CD14-positive monocyte (primary cell): ENCODE data around the gene ADGRG6. TPM values are rescaled to one million over a fixed set of nuclear protein-coding genes. Genes with fewer than 3 reads are reported as not detected.

ENCODE experiments used
- DNase-seq, 3 donors: peaks; one replicate each; pipeline ENCODE4 v3.0.0-alpha.2; 2011 to 2022
- H2AFZ ChIP-seq: 2 replicates; pipeline ENCODE4 v1.6.0; 2012; ENCODE audit warnings: mild to moderate bottlenecking, low read depth, low read length, inconsistent platforms; ENCODE audit not compliant: insufficient read depth, poor library complexity, severe bottlenecking
- H3K27ac ChIP-seq, 2 donors: 1 replicate in 1 of 2; 2 replicates in 1 of 2; pipeline ENCODE4 v1.5.1; 2012 to 2013; ENCODE audit warnings: low read length in 2 of 2, control low read depth in 1 of 2, inconsistent platforms in 1 of 2, low read depth in 1 of 2, mild to moderate bottlenecking in 1 of 2
- H3K27me3 ChIP-seq, 2 donors: one replicate each; pipeline versions ENCODE4 v1.6.0 to v1.6.1; 2011 to 2013; ENCODE audit warnings: low read length in 2 of 2; ENCODE audit not compliant: control insufficient read depth in 2 of 2, insufficient read depth in 2 of 2
- H3K36me3 ChIP-seq, 2 donors: replicated peaks in 1 of 2; 1 replicate in 1 of 2; 2 replicates in 1 of 2; pipeline versions ENCODE4 v1.5.1 to v1.6.1; 2012 to 2013; ENCODE audit warnings: low read length in 2 of 2, control low read depth in 1 of 2, inconsistent platforms in 1 of 2, mild to moderate bottlenecking in 1 of 2; ENCODE audit not compliant: insufficient read depth in 2 of 2, control insufficient read depth in 1 of 2
- H3K4me1 ChIP-seq, 2 donors: 1 replicate in 1 of 2; 2 replicates in 1 of 2; pipeline versions ENCODE4 v1.5.1 to v1.6.1; 2012 to 2013; ENCODE audit warnings: low read length in 2 of 2, control low read depth in 1 of 2, inconsistent platforms in 1 of 2, mild to moderate bottlenecking in 1 of 2, moderate library complexity in 1 of 2; ENCODE audit not compliant: insufficient read depth in 2 of 2, control insufficient read depth in 1 of 2
- H3K4me2 ChIP-seq: replicated peaks from 2 replicates; pipeline ENCODE3; 2012; ENCODE audit warnings: low read length, moderate library complexity, mild to moderate bottlenecking; ENCODE audit not compliant: poor library complexity, severe bottlenecking; ENCODE audit errors: extremely low read depth
- H3K4me3 ChIP-seq, 3 experiments: fragments of 200-600 bp in 1 of 3; sonication (generic) in 1 of 3; replicated peaks in 1 of 3; 1 replicate in 2 of 3; 2 replicates in 1 of 3; pipeline ENCODE4 v1.5.1; 2011 to 2013; ENCODE audit warnings: low read length in 3 of 3, mild to moderate bottlenecking in 3 of 3, control low read depth in 2 of 3, low read depth in 2 of 3, inconsistent platforms in 1 of 3, moderate library complexity in 1 of 3
- H3K79me2 ChIP-seq: 2 replicates; pipeline ENCODE4 v1.6.0; 2012; ENCODE audit warnings: mild to moderate bottlenecking, control low read depth, inconsistent platforms, low read length, moderate library complexity; ENCODE audit not compliant: insufficient read depth
- H3K9ac ChIP-seq: 2 replicates; pipeline ENCODE4 v1.6.0; 2017; ENCODE audit warnings: low read length, mild to moderate bottlenecking; ENCODE audit not compliant: insufficient read depth, poor library complexity, severe bottlenecking
- H3K9me3 ChIP-seq, 2 donors: replicated peaks in 1 of 2; 1 replicate in 1 of 2; 2 replicates in 1 of 2; pipeline versions ENCODE4 v1.5.1 to v1.6.1; 2012 to 2013; ENCODE audit warnings: low read length in 2 of 2, control low read depth in 1 of 2; ENCODE audit not compliant: control insufficient read depth in 1 of 2, insufficient read depth in 1 of 2
- H4K20me1 ChIP-seq: 2 replicates; pipeline ENCODE4 v1.6.0; 2012; ENCODE audit warnings: mild to moderate bottlenecking, low read length, control low read depth, moderate library complexity; ENCODE audit not compliant: insufficient read depth
- H3K27ac Mint-ChIP-seq, 7 donors: one replicate each; pipeline ENCODE4 v1.8.0; 2020; ENCODE audit warnings: mild to moderate bottlenecking in 7 of 7, mixed read lengths in 7 of 7, moderate library complexity in 6 of 7, inconsistent platforms in 2 of 7
- H3K27me3 Mint-ChIP-seq, 3 donors: one replicate each; pipeline ENCODE4 v1.8.0; 2021 to 2022; ENCODE audit warnings: low read depth in 3 of 3, mild to moderate bottlenecking in 3 of 3, mixed read lengths in 3 of 3, moderate library complexity in 3 of 3, inconsistent platforms in 1 of 3
- H3K36me3 Mint-ChIP-seq, 2 donors: one replicate each; pipeline ENCODE4 v1.8.0; 2020; ENCODE audit warnings: mixed read lengths in 2 of 2, inconsistent platforms in 1 of 2, mild to moderate bottlenecking in 1 of 2
- H3K4me1 Mint-ChIP-seq: one replicate; pipeline ENCODE4 v1.8.0; 2020; ENCODE audit warnings: mild to moderate bottlenecking, mixed read lengths
- H3K4me3 Mint-ChIP-seq, 2 donors: one replicate each; pipeline ENCODE4 v1.8.0; 2020; ENCODE audit warnings: mild to moderate bottlenecking in 2 of 2, mixed read lengths in 2 of 2, moderate library complexity in 1 of 2
- H3K9me3 Mint-ChIP-seq, 7 donors: one replicate each; pipeline ENCODE4 v1.8.0; 2020 to 2022; ENCODE audit warnings: mixed read lengths in 7 of 7, mild to moderate bottlenecking in 6 of 7, moderate library complexity in 6 of 7, inconsistent platforms in 2 of 7
- CTCF ChIP-seq: fragments of 200-600 bp; IDR thresholded peaks from one replicate; pipeline ENCODE4 v1.8.0; 2022; ENCODE audit warnings: antibody characterized with exemption, mild to moderate bottlenecking
- WGBS: methylation state at CpG from one replicate; pipeline ENCODE4 v1.1.5; 2013; ENCODE audit warnings: missing lambda C conversion rate; ENCODE audit not compliant: insufficient coverage; 5-methylcytosine and 5-hydroxymethylcytosine counted together
- intact Hi-C, 2 donors: fragments of 100-400 bp; cut with micrococcal nuclease; formaldehyde crosslinking; loops; one replicate each; pipeline versions ENCODE4 v1.15.0 to v1.15.1; 2023
- polyA plus RNA-seq, 3 donors: library from polyadenylated mRNA; depleted of rRNA in 1 of 3; unstranded in 2 of 3; stranded (reverse) in 1 of 3; fragments of 300-500 nt in 2 of 3; fragments of >200 nt in 1 of 3; fragmentation: Illumina TruSeq in 2 of 3; gene quantifications; 1 replicate in 2 of 3; 2 replicates in 1 of 3; pipeline ENCODE4 v1.2.3, GENCODE V29; 2012 to 2021

ADGRG6 gene
- polyA plus RNA-seq, 3 donors, result 0.18 to 0.31 TPM; not detected in 1

DNA sequence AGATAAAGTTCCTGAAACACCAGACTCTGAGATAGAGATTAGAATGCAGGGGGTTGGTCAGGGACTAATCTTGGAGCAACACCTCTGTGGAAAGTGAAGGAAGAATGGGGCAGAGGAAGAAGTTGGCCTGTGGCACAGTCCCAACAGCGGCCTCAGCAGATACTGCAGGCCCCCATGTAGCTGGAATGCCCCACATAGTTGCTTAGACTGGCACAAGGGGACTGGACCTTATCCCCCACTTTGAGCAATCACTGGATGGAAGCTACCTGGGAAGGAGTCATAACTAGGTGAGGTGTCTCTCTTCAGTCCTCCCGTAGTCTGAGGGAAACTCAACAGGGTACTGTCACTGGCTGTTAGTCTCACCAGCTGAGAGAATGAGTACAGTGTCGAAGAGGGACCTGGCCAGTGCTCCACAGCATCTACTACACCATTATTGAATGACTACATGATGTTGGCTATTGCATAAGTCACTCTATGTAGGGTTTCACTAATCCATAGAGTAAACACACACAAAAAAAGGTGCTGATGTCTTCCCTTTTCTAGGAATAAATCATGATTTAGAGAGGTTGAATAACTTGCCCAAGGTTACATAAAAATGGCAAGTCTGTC lies 47.5 kb downstream of the ADGRG6 start:
- H3K9me3 Mint-ChIP-seq, result peaks cover 0 to 5% (median 4%) of the 10 kb centered on the region in 7 donors
- DNase-seq, result no peak
- no peak overlapping the region for H3K27ac ChIP-seq
- H3K4me1 ChIP-seq, result no peaks in the 10 kb centered on the region
- intact Hi-C loops, result no loop called here
- H3K79me2 ChIP-seq, result no peaks in the 10 kb centered on the region
- no peaks in the 10 kb centered on the region for H3K9me3 ChIP-seq
- H4K20me1 ChIP-seq, result no peaks in the 10 kb centered on the region
- H3K9ac ChIP-seq, result no peak overlapping the region
- no peak overlapping the region for H3K4me2 ChIP-seq
- H2AFZ ChIP-seq, result no peak overlapping the region
- H3K36me3 Mint-ChIP-seq, result no peaks in the 10 kb centered on the region
- TF ChIP-seq CTCF, result no peak
- H3K4me3 Mint-ChIP-seq, result no peak overlapping the region
- H3K27me3 Mint-ChIP-seq, result peaks cover 0 to 3% (median 0%) of the 10 kb centered on the region in 3 donors
- no peak overlapping the region for H3K27ac Mint-ChIP-seq
- no peaks in the 10 kb centered on the region for H3K36me3 ChIP-seq
- H3K4me3 ChIP-seq, result no peak overlapping the region
- no peaks in the 10 kb centered on the region for H3K27me3 ChIP-seq
- H3K4me1 Mint-ChIP-seq, result no peaks in the 10 kb centered on the region
- no CpG with 5 or more reads among the region's 3 CpGs for WGBS

DNA sequence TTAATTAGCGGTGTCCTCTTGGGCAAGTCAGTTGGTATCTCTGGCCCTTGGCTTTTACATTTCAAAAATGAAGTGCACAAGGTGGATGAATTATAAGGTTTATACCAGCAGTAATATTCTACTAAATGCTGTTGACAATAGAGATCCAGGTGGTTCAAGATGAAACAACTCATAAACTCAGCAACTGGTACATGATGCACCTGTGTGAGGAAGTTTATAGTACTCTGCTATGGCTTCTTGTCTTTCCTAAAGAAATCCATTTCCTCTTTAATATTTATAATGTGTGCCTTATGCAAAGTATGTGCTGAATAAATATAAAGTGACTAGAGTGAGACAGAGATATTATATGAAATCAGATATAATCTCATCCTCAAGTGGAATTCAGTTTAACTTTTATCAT lies 48.5 kb downstream of the ADGRG6 start:
- Histone ChIP-seq H4K20me1 (no peaks in the 10 kb centered on the region), H2AFZ (no peak overlapping the region), H3K4me3 (no peak overlapping the region), H3K4me1 (no peaks in the 10 kb centered on the region), H3K79me2 (no peaks in the 10 kb centered on the region), H3K27ac (no peak overlapping the region), H3K4me2 (no peak overlapping the region), H3K27me3 (no peaks in the 10 kb centered on the region), H3K9ac (no peak overlapping the region), H3K36me3 (no peaks in the 10 kb centered on the region), H3K9me3 (no peaks in the 10 kb centered on the region)
- no peak overlapping the region for H3K4me3 Mint-ChIP-seq
- H3K27me3 Mint-ChIP-seq, result peaks cover 0 to 3% (median 0%) of the 10 kb centered on the region in 3 donors
- no CpG with 5 or more reads among the region's 1 CpG for WGBS
- intact Hi-C loops, result no loop called here
- H3K9me3 Mint-ChIP-seq, result peaks cover 0 to 5% (median 4%) of the 10 kb centered on the region in 7 donors
- H3K27ac Mint-ChIP-seq, result no peak overlapping the region
- no peaks in the 10 kb centered on the region for H3K36me3 Mint-ChIP-seq
- no peak for TF ChIP-seq CTCF
- no peak for DNase-seq
- no peaks in the 10 kb centered on the region for H3K4me1 Mint-ChIP-seq
